K562 (cell line): ENCODE data around the gene MIEF2. TPM values are rescaled to one million over a fixed set of nuclear protein-coding genes. Genes with fewer than 3 reads are reported as not detected.

Experiments used
- DDX20 ChIP-seq: fragments of 450-650 bp; IDR thresholded peaks from 2 replicates; pipeline ENCODE4 v1.6.1; 2016; ENCODE audit warnings: missing genetic modification characterization, low read depth, mild to moderate bottlenecking, missing compliant biosample characterization, moderate library complexity
- ELF2 ChIP-seq: fragments of 250-450 bp; sonication (Bioruptor Pico); IDR thresholded peaks from 2 replicates; pipeline ENCODE4 v1.5.0; 2021; ENCODE audit warnings: mild to moderate bottlenecking
- HEY1 ChIP-seq: fragments of 250-450 bp; sonication (Bioruptor Pico); IDR thresholded peaks from 2 replicates; pipeline ENCODE4 v1.5.0; 2020; ENCODE audit warnings: mild to moderate bottlenecking, moderate library complexity, borderline replicate concordance
- MTA3 ChIP-seq: fragments of 450-650 bp; formaldehyde crosslinking; IDR thresholded peaks from 2 replicates; pipeline ENCODE4 v1.6.1; 2017; ENCODE audit warnings: mild to moderate bottlenecking, borderline replicate concordance
- NR1H2 ChIP-seq: sonication (generic); formaldehyde crosslinking; IDR thresholded peaks from 2 replicates; pipeline ENCODE4 v1.4.0; 2020; ENCODE audit warnings: mild to moderate bottlenecking, missing genetic modification reagents
- PML ChIP-seq: IDR thresholded peaks from 2 replicates; pipeline ENCODE4 v1.6.1; 2012; ENCODE audit warnings: low read length, inconsistent platforms
- SAFB2 ChIP-seq: fragments of 200-400 bp; formaldehyde crosslinking; IDR thresholded peaks from 2 replicates; pipeline ENCODE4 v1.6.1; 2018; ENCODE audit warnings: borderline replicate concordance, low read length, low read depth, moderate library complexity; ENCODE audit not compliant: severe bottlenecking
- SIX5 ChIP-seq, 2 experiments: IDR thresholded peaks; 2 replicates each; pipeline ENCODE4 v1.6.1; 2011; ENCODE audit warnings: low read length in 2 of 2, borderline replicate concordance in 1 of 2, low read depth in 1 of 2, mild to moderate bottlenecking in 1 of 2, moderate library complexity in 1 of 2; ENCODE audit not compliant: insufficient read depth in 1 of 2
- TAF15 ChIP-seq: fragments of 200-400 bp; formaldehyde crosslinking; IDR thresholded peaks from 2 replicates; pipeline ENCODE4 v1.6.1; 2017; ENCODE audit warnings: mild to moderate bottlenecking, low read depth, low read length, moderate library complexity
- TAF9B ChIP-seq: fragments of 450-650 bp; IDR thresholded peaks from 2 replicates; pipeline ENCODE4 v1.6.1; 2018; ENCODE audit warnings: mild to moderate bottlenecking; ENCODE audit not compliant: partially characterized antibody
- XRCC4 ChIP-seq: IDR thresholded peaks from one replicate; pipeline ENCODE4 v1.6.1; 2011; ENCODE audit not compliant: insufficient read depth, insufficient read length; ENCODE audit errors: extremely low read depth
- ZNF143 ChIP-seq: sonication (generic); formaldehyde crosslinking; IDR thresholded peaks from 2 replicates; pipeline ENCODE4 v1.9.0; 2022; ENCODE audit warnings: mild to moderate bottlenecking, missing genetic modification reagents
- polyA plus RNA-seq, 8 experiments: library from polyadenylated mRNA; depleted of rRNA in 4 of 8; stranded (reverse) in 5 of 8; unstranded in 3 of 8; fragments of >200 nt; fragmentation: Nextera tagmentation in 2 of 8; fragmentation: Illumina TruSeq in 1 of 8; extraction: Ambion mirVana in 2 of 8; extraction: Trizol in 1 of 8; gene quantifications; 2 replicates each; pipeline versions ENCODE4 v1.2.1 to v1.2.3, GENCODE V29; 2011 to 2014; ENCODE audit warnings: inconsistent platforms in 1 of 8, missing spikeins in 1 of 8
- total RNA-seq, 7 experiments: library from RNA; depleted of rRNA in 6 of 7; stranded (reverse); fragments of >200 nt in 6 of 7; fragmentation: Illumina TruSeq in 2 of 7; extraction: Trizol in 2 of 7; gene quantifications; 2 replicates each; pipeline versions ENCODE4 v1.2.1 to v1.2.3, GENCODE V29; 2011 to 2021; ENCODE audit warnings: low replicate concordance in 1 of 7
- TF ChIP-seq, protein P1 (sequence below): fragments of 450-650 bp; formaldehyde crosslinking; IDR thresholded peaks from 2 replicates; pipeline ENCODE4 v1.4.0; 2020; ENCODE audit warnings: mild to moderate bottlenecking, moderate library complexity
- TF ChIP-seq, protein P2 (sequence below): fragments of 450-650 bp; IDR thresholded peaks from 2 replicates; pipeline ENCODE4 v1.6.1; 2018; ENCODE audit not compliant: partially characterized antibody
- TF ChIP-seq, protein P3 (sequence below): sonication (generic); formaldehyde crosslinking; IDR thresholded peaks from 2 replicates; pipeline ENCODE4 v1.8.0; 2023; ENCODE audit warnings: mild to moderate bottlenecking, missing genetic modification reagents
- TF ChIP-seq, protein P4 (sequence below): fragments of 450-650 bp; IDR thresholded peaks from 2 replicates; pipeline ENCODE4 v1.6.1; 2016
- TF ChIP-seq, protein P5 (sequence below): sonication (generic); IDR thresholded peaks from 2 replicates; pipeline ENCODE4 v1.6.1; 2016

Gene MIEF2
- total and polyA plus RNA-seq, 9 of the 15 experiments (the other 6 are each of a cell fraction or from before 2014, with no cell fraction given) = 0.10 to 8.2 (median 2.4) TPM

DNA sequence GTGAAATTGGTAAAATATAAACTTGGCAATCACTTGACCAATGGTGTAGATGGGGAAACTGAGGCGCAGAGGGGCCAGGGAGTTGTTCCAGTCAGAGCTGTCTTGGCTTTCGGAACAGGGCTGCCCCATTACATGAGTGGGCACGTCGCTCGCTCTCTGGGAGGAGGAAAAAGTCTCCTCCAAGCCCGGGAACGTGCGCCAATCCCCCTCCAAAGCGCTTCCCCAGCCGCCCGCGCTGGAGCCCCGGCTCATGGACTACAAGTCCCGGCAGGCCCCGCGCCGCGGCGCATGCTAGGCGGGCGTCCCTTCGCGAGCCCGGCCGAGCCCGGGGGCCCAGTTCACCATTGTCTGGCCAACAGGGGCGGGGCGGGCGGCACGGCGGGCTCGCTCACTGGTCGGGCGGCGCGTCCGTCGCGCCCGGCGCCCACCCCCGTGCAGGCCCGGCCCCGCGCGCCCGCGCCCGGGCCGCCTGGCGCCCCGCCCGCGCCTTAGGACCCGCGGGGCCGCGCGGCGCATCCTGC is 35.3 kb upstream of the MIEF2 start, which contains the start of gene LLGL1 (continued):
- peak; percentile 87 for TF ChIP-seq ZNF143 (CRISPR knock-in tag)
- no peak for TF ChIP-seq DDX20 (tag)
- TF ChIP-seq XRCC4 = no peak
- no peak for TF ChIP-seq ELF2
- TF ChIP-seq SAFB2 = no peak
- TF ChIP-seq, protein P1, sequence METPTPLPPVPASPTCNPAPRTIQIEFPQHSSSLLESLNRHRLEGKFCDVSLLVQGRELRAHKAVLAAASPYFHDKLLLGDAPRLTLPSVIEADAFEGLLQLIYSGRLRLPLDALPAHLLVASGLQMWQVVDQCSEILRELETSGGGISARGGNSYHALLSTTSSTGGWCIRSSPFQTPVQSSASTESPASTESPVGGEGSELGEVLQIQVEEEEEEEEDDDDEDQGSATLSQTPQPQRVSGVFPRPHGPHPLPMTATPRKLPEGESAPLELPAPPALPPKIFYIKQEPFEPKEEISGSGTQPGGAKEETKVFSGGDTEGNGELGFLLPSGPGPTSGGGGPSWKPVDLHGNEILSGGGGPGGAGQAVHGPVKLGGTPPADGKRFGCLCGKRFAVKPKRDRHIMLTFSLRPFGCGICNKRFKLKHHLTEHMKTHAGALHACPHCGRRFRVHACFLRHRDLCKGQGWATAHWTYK (CRISPR knock-in tag) = no peak
- no peak for TF ChIP-seq TAF9B
- no peak for TF ChIP-seq NR1H2 (CRISPR knock-in tag)
- TF ChIP-seq TAF15 = no peak
- TF ChIP-seq, protein P2, sequence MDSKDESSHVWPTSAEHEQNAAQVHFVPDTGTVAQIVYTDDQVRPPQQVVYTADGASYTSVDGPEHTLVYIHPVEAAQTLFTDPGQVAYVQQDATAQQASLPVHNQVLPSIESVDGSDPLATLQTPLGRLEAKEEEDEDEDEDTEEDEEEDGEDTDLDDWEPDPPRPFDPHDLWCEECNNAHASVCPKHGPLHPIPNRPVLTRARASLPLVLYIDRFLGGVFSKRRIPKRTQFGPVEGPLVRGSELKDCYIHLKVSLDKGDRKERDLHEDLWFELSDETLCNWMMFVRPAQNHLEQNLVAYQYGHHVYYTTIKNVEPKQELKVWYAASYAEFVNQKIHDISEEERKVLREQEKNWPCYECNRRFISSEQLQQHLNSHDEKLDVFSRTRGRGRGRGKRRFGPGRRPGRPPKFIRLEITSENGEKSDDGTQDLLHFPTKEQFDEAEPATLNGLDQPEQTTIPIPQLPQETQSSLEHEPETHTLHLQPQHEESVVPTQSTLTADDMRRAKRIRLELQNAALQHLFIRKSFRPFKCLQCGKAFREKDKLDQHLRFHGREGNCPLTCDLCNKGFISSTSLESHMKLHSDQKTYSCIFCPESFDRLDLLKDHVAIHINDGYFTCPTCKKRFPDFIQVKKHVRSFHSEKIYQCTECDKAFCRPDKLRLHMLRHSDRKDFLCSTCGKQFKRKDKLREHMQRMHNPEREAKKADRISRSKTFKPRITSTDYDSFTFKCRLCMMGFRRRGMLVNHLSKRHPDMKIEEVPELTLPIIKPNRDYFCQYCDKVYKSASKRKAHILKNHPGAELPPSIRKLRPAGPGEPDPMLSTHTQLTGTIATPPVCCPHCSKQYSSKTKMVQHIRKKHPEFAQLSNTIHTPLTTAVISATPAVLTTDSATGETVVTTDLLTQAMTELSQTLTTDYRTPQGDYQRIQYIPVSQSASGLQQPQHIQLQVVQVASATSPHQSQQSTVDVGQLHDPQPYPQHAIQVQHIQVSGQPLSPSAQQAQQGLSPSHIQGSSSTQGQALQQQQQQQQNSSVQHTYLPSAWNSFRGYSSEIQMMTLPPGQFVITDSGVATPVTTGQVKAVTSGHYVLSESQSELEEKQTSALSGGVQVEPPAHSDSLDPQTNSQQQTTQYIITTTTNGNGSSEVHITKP = no peak
- no peak for TF ChIP-seq PML
- TF ChIP-seq, protein P3, sequence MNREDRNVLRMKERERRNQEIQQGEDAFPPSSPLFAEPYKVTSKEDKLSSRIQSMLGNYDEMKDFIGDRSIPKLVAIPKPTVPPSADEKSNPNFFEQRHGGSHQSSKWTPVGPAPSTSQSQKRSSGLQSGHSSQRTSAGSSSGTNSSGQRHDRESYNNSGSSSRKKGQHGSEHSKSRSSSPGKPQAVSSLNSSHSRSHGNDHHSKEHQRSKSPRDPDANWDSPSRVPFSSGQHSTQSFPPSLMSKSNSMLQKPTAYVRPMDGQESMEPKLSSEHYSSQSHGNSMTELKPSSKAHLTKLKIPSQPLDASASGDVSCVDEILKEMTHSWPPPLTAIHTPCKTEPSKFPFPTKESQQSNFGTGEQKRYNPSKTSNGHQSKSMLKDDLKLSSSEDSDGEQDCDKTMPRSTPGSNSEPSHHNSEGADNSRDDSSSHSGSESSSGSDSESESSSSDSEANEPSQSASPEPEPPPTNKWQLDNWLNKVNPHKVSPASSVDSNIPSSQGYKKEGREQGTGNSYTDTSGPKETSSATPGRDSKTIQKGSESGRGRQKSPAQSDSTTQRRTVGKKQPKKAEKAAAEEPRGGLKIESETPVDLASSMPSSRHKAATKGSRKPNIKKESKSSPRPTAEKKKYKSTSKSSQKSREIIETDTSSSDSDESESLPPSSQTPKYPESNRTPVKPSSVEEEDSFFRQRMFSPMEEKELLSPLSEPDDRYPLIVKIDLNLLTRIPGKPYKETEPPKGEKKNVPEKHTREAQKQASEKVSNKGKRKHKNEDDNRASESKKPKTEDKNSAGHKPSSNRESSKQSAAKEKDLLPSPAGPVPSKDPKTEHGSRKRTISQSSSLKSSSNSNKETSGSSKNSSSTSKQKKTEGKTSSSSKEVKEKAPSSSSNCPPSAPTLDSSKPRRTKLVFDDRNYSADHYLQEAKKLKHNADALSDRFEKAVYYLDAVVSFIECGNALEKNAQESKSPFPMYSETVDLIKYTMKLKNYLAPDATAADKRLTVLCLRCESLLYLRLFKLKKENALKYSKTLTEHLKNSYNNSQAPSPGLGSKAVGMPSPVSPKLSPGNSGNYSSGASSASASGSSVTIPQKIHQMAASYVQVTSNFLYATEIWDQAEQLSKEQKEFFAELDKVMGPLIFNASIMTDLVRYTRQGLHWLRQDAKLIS (CRISPR knock-in tag) = no peak
- no peak for TF ChIP-seq MTA3
- peak; percentile 61 to 63; a peak in 3 of 4 replicates for TF ChIP-seq SIX5 (IDR thresholded peaks at IDR 0.05; ENCODE audit: borderline replicate concordance in 1 of 2, insufficient read depth in 1 of 2, low read depth in 1 of 2, low read length in 2 of 2)
- TF ChIP-seq, protein P4, sequence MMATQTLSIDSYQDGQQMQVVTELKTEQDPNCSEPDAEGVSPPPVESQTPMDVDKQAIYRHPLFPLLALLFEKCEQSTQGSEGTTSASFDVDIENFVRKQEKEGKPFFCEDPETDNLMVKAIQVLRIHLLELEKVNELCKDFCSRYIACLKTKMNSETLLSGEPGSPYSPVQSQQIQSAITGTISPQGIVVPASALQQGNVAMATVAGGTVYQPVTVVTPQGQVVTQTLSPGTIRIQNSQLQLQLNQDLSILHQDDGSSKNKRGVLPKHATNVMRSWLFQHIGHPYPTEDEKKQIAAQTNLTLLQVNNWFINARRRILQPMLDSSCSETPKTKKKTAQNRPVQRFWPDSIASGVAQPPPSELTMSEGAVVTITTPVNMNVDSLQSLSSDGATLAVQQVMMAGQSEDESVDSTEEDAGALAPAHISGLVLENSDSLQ = peak; percentile 73
- TF ChIP-seq HEY1 (CRISPR knock-in tag) = no peak
- TF ChIP-seq, protein P5, sequence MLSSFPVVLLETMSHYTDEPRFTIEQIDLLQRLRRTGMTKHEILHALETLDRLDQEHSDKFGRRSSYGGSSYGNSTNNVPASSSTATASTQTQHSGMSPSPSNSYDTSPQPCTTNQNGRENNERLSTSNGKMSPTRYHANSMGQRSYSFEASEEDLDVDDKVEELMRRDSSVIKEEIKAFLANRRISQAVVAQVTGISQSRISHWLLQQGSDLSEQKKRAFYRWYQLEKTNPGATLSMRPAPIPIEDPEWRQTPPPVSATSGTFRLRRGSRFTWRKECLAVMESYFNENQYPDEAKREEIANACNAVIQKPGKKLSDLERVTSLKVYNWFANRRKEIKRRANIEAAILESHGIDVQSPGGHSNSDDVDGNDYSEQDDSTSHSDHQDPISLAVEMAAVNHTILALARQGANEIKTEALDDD = no peak
